Erythroblast (primary cell): ENCODE measurements around the gene NPLOC4.

ENCODE experiments used
- GATA1 ChIP-seq: IDR thresholded peaks from 2 replicates; pipeline ENCODE4 v1.6.1; 2011; ENCODE audit warnings: low read depth, mild to moderate bottlenecking, control low read depth, low read length, moderate library complexity
- POLR2A ChIP-seq: IDR thresholded peaks from 2 replicates; pipeline ENCODE4 v1.6.1; 2011; ENCODE audit warnings: mild to moderate bottlenecking, low read length

DNA sequence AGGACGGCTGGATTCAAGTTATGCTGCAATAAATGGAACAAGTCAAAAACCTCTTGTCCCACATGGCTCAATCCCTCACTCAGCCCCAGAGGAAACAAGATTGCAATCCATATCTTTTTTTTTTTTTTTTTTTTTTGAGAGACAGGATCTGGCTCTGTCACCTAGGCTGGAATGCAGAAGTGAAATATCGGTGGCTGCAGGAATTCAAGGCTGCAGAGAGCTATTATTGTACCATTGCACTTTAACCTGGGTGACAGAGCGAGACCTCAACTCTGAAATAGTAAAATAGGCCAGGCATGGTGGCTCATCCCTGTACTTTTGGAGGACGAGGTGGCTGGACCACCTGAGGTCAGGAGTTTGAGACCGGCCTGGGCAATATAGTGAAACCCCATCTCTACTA, 22.1 kb upstream of the NPLOC4 start:
- TF ChIP-seq POLR2A: no peak
- no peak for TF ChIP-seq GATA1
